Mucosa of descending colon (tissue), 3 donors: ENCODE data around the gene SGSM2. TPM values are rescaled to one million over a fixed set of nuclear protein-coding genes. Genes with fewer than 3 reads are reported as not detected.

ENCODE experiments used
- ATAC-seq: fragments of 200-7000 bp; cut with Tn5 transposase; one replicate; pipeline ENCODE4 v1.9.1; 2020; ENCODE audit warnings: mild to moderate bottlenecking, moderate library complexity
- DNase-seq, 3 donors: peaks; one replicate each; pipeline ENCODE4 v3.0.0-alpha.2; 2020
- H3K36me3 ChIP-seq: fragments of 200-600 bp; one replicate; pipeline ENCODE4 v1.8.0; 2021; ENCODE audit warnings: low read depth, mild to moderate bottlenecking
- H3K4me1 ChIP-seq: fragments of 200-600 bp; one replicate; pipeline ENCODE4 v1.8.0; 2021; ENCODE audit warnings: low read depth, mild to moderate bottlenecking
- H3K4me3 ChIP-seq: fragments of 200-600 bp; one replicate; pipeline ENCODE4 v1.8.0; 2021; ENCODE audit warnings: mild to moderate bottlenecking
- H3K9me3 ChIP-seq: fragments of 200-600 bp; one replicate; pipeline ENCODE4 v1.8.0; 2021; ENCODE audit warnings: mild to moderate bottlenecking
- intact Hi-C, 2 donors: fragments of 100-400 bp; cut with DNase I in 1 of 2; cut with micrococcal nuclease in 1 of 2; formaldehyde crosslinking; loops; one replicate each; pipeline versions ENCODE4 v1.11.0 to v1.11.1; 2022; cut with DNase I, micrococcal nuclease
- total RNA-seq, 3 donors: library from RNA; stranded (reverse); fragmentation: NEBNext Ultra II Directional in 2 of 3; extraction: Animal tissue kit (Norgen Biotek cat#: 25700) in 2 of 3; gene quantifications; one replicate each; pipeline versions ENCODE4 v1.2.1 to v1.2.4, GENCODE V29; 2021 to 2023
- TF ChIP-seq, protein P1 (sequence below): fragments of 200-600 bp; IDR thresholded peaks from one replicate; pipeline ENCODE4 v1.8.0; 2022; ENCODE audit warnings: antibody characterized with exemption, mild to moderate bottlenecking
- donor health status: DM: no; HTN: no; CAD: no; lungs with moderate emphysema.
- donor health status: DM: no; HTN: no; CAD: no.
- donor health status: DM: no; HTN: yes; CAD: no.

SGSM2 gene
- total RNA-seq, 3 donors from 2014 or later, result 29.1 to 57.9 (median 30.2) TPM

DNA sequence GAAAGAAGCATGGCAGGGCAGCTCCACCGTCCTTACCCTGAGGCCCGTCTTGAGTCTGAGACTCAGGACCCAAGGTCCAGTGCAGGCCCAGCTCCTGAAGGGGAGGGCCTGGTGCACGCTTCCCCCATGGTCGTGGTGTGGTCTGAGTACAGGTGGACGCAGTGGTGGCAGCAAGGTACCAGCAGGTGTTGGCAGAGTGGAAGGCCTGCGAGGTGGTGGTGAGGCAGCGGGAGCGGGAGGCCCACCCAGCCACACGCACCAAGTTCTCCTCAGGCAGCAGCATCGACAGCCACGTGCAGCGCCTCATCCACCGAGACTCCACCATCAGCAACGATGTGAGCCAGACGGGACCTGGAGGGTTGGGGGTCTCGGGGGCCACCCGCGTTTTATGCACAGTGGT, 35.9 kb downstream of the SGSM2 start:
- intact Hi-C loops, result no loop called here
- TF ChIP-seq, protein P1, sequence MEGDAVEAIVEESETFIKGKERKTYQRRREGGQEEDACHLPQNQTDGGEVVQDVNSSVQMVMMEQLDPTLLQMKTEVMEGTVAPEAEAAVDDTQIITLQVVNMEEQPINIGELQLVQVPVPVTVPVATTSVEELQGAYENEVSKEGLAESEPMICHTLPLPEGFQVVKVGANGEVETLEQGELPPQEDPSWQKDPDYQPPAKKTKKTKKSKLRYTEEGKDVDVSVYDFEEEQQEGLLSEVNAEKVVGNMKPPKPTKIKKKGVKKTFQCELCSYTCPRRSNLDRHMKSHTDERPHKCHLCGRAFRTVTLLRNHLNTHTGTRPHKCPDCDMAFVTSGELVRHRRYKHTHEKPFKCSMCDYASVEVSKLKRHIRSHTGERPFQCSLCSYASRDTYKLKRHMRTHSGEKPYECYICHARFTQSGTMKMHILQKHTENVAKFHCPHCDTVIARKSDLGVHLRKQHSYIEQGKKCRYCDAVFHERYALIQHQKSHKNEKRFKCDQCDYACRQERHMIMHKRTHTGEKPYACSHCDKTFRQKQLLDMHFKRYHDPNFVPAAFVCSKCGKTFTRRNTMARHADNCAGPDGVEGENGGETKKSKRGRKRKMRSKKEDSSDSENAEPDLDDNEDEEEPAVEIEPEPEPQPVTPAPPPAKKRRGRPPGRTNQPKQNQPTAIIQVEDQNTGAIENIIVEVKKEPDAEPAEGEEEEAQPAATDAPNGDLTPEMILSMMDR, result no peak
- no peak for DNase-seq
- Histone ChIP-seq H3K36me3 (no peaks in the 10 kb centered on the region), H3K4me3 (no peak overlapping the region), H3K9me3 (no peaks in the 10 kb centered on the region), H3K4me1 (no peaks in the 10 kb centered on the region)
- no peak for ATAC-seq

DNA sequence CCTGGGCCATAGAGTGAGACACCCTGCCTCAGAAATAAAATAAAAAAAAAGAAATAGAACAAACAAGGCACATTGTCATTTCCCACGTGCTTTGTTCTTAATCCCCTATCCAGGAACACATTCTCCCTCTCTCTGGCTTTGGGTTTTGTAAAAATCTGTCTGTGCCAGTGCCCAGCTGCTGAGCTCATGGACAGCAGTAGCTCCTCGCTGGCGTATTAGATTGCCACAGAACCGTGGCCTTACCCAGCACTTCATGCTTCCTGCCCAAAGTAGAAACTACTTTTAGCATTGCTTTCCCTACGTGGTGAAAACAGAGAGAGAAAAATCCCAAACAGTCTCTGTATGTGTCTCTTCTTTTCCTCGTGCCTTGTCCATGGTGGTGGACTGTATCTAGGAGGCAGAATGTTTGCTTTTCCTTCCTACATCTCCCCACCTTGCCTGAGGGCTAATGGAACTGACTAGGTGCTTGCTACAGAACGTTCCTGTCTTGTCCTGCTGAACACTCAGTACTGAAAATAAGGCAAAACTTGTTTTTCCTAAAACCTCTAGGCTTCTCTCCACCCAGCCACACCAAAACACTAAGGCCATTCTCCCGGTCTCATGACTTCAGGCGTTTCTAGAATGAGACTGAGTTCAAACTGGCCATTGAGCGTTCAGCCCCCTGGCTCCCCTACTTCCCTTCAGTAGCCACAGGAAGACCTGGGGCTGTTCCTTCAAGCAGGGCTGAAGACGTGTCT, 37.4 kb downstream of the SGSM2 start:
- H3K36me3 ChIP-seq, result no peaks in the 10 kb centered on the region

DNA sequence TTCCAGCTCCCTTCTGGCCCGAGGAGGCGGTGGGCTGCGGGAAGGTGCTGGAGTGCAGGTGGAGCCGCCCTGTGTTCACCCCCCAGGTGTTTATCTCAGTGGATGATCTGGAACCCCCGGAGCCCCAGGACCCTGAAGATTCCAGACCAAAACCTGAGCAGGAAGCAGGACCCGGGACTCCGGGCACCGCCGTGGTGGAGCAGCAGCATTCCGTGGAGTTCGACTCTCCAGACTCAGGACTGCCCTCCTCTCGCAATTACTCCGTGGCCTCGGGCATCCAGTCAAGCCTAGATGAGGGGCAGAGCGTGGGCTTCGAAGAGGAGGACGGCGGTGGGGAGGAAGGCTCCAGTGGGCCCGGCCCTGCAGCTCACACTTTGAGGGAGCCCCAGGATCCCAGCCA, 38.1 kb downstream of the SGSM2 start:
- TF ChIP-seq, protein P1, result no peak
- no peak for ATAC-seq
- H3K36me3 ChIP-seq, result no peaks in the 10 kb centered on the region

More for the DNA sequence above, 37.4 kb downstream of the SGSM2 start:
- Histone ChIP-seq H3K9me3 (no peaks in the 10 kb centered on the region), H3K4me3 (no peak overlapping the region), H3K4me1 (no peaks in the 10 kb centered on the region)
- TF ChIP-seq, protein P1, result no peak
- DNase-seq (no peak), ATAC-seq (no peak)
- intact Hi-C loops, result no loop called here

DNA sequence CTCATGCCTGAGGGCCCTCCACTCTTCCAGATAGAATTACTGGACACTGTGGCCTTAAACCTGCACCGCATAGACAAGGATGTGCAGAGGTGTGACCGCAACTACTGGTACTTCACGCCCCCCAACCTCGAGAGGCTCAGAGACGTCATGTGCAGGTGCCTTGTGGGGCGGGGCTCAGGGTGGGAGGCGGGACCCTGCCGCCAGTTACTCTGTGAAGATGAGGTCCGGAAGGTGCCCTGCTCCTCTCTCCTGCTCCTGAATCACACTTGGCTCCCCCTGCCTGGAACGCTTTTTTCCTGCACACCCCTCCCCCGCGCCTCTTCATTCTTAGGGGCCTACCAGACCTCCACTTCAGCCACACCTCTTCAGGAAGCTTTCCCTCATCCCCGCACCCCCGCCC, 38.8 kb downstream of the SGSM2 start:
- TF ChIP-seq, protein P1, result no peak
- DNase-seq (no peak), ATAC-seq (no peak)
- intact Hi-C loops, result no loop called here
- Histone ChIP-seq H3K4me1 (no peaks in the 10 kb centered on the region), H3K36me3 (no peaks in the 10 kb centered on the region), H3K9me3 (no peaks in the 10 kb centered on the region), H3K4me3 (no peak overlapping the region)

More for the DNA sequence above, 38.1 kb downstream of the SGSM2 start:
- no peak overlapping the region for H3K4me3 ChIP-seq
- H3K4me1 ChIP-seq, result no peaks in the 10 kb centered on the region
- intact Hi-C loops, result no loop called here
- H3K9me3 ChIP-seq, result no peaks in the 10 kb centered on the region
- no peak for DNase-seq

DNA sequence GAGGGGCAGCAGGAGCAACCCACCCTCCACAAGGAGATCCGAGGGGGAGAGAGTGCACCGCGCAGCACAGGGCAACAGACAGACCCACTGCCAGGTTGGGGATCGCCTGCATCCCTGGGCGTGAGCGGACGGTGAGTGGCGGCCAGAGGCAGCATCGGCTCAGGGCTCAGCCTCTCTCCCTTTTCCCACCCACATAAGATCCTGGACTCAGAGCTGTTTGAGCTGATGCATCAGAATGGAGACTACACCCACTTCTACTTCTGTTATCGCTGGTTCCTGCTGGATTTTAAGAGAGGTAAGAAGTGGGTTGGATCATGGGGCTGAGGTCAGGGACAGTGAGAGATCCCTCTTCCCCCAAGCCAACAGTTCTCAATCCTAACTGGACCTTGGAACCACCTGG, 40.4 kb downstream of the SGSM2 start:
- Histone ChIP-seq H3K4me3 (no peak overlapping the region), H3K9me3 (no peaks in the 10 kb centered on the region), H3K4me1 (peaks cover 2% of the 10 kb centered on the region), H3K36me3 (no peaks in the 10 kb centered on the region)
- DNase-seq, result no peak
- intact Hi-C loops, result no loop called here
- TF ChIP-seq, protein P1, result no peak
- ATAC-seq, result no peak
